IMR-90 (cell line): ENCODE data around the gene TRIM26. TPM values are rescaled to one million over a fixed set of nuclear protein-coding genes. Genes with fewer than 3 reads are reported as not detected.

Experiments used
- ATAC-seq: fragments of 200-7000 bp; cut with Tn5 transposase; 2 replicates; pipeline ENCODE4 v1.9.1; 2020; ENCODE audit warnings: low read depth, mild to moderate bottlenecking, moderate library complexity
- BruUV-seq: library from RNA; stranded (reverse); fragments of 400-500 nt; replicated peaks from 2 replicates; lab custom pipeline; 2021; lab: Mats Ljungman, UMichigan
- CTCF ChIA-PET: fragments of 300-600 bp; formaldehyde crosslinking; extraction: SDS; loops from one replicate; lab custom pipeline; 2021; ENCODE audit warnings: antibody characterized with exemption; lab: Yijun Ruan, JAX
- POLR2A ChIA-PET: fragments of 300-600 bp; sonication (Branson Sonifier 250); formaldehyde crosslinking; loops from one replicate; lab custom pipeline; 2022; ENCODE audit warnings: antibody characterized with exemption; ENCODE audit not compliant: unreplicated experiment; lab: Charles Lee
- DNase-seq: peaks from one replicate; pipeline ENCODE4 v3.0.0; 2013
- H2AFZ ChIP-seq: replicated peaks from 2 replicates; pipeline ENCODE3; 2013; ENCODE audit warnings: low read length, mild to moderate bottlenecking; ENCODE audit not compliant: poor library complexity
- H2AK5ac ChIP-seq: 2 replicates; pipeline ENCODE4 v1.6.1; 2013; ENCODE audit warnings: low read depth, low read length, inconsistent platforms
- H2AK9ac ChIP-seq: replicated peaks from 2 replicates; pipeline ENCODE3; 2013; ENCODE audit warnings: mild to moderate bottlenecking, low read depth, low read length, moderate library complexity; ENCODE audit not compliant: poor library complexity
- H2BK120ac ChIP-seq: 2 replicates; pipeline ENCODE4 v1.6.1; 2013; ENCODE audit warnings: low read depth, low read length, inconsistent platforms
- H2BK15ac ChIP-seq: 3 replicates; pipeline ENCODE4 v1.6.1; 2013; ENCODE audit warnings: low read depth, low read length, inconsistent platforms
- H2BK20ac ChIP-seq: 2 replicates; pipeline ENCODE4 v1.6.1; 2013; ENCODE audit warnings: low read depth, mild to moderate bottlenecking, inconsistent platforms, low read length, moderate library complexity
- H2BK5ac ChIP-seq: 2 replicates; pipeline ENCODE4 v1.6.1; 2013; ENCODE audit warnings: mild to moderate bottlenecking, low read depth, low read length, inconsistent platforms; ENCODE audit not compliant: poor library complexity, severe bottlenecking
- H3K14ac ChIP-seq: replicated peaks from 2 replicates; pipeline ENCODE4 v1.6.1; 2013; ENCODE audit warnings: low read depth, low read length, inconsistent platforms
- H3K18ac ChIP-seq: 2 replicates; pipeline ENCODE4 v1.6.1; 2013; ENCODE audit warnings: low read depth, low read length, control low read depth
- H3K23ac ChIP-seq: 2 replicates; pipeline ENCODE4 v1.6.1; 2013; ENCODE audit warnings: low read depth, low read length, inconsistent platforms
- H3K27ac ChIP-seq: 2 replicates; pipeline ENCODE4 v1.5.1; 2013; ENCODE audit warnings: mild to moderate bottlenecking, control low read depth, low read length; ENCODE audit not compliant: insufficient read depth
- H3K27me3 ChIP-seq: 2 replicates; pipeline ENCODE4 v1.6.1; 2013; ENCODE audit warnings: low read length; ENCODE audit not compliant: control insufficient read depth, insufficient read depth
- H3K36me3 ChIP-seq: 2 replicates; pipeline ENCODE4 v1.6.1; 2013; ENCODE audit warnings: low read length, mixed read lengths; ENCODE audit not compliant: control insufficient read depth, insufficient read depth
- H3K4ac ChIP-seq: 2 replicates; pipeline ENCODE4 v1.6.1; 2013; ENCODE audit warnings: low read depth, low read length, inconsistent platforms
- H3K4me1 ChIP-seq: 2 replicates; pipeline ENCODE4 v1.6.1; 2013; ENCODE audit warnings: low read length, mixed read lengths; ENCODE audit not compliant: control insufficient read depth, insufficient read depth
- H3K4me2 ChIP-seq: 2 replicates; pipeline ENCODE4 v1.6.1; 2013; ENCODE audit warnings: low read depth, mild to moderate bottlenecking, control low read depth, low read length, moderate library complexity
- H3K4me3 ChIP-seq: 2 replicates; pipeline ENCODE4 v1.5.1; 2013; ENCODE audit warnings: low read depth, mild to moderate bottlenecking, control low read depth, low read length, moderate library complexity; ENCODE audit not compliant: insufficient read depth
- H3K56ac ChIP-seq: 2 replicates; pipeline ENCODE4 v1.6.1; 2013; ENCODE audit warnings: low read length, inconsistent platforms; ENCODE audit not compliant: insufficient read depth; ENCODE audit errors: extremely low read depth
- H3K79me1 ChIP-seq, 2 experiments: 2 replicates each; pipeline ENCODE4 v1.6.1; 2013; ENCODE audit warnings: low read length in 2 of 2, inconsistent platforms in 1 of 2, low read depth in 1 of 2
- H3K9ac ChIP-seq: 2 replicates; pipeline ENCODE4 v1.6.1; 2013; ENCODE audit warnings: low read depth, low read length, control low read depth
- H3K9me1 ChIP-seq: 2 replicates; pipeline ENCODE4 v1.6.1; 2013; ENCODE audit warnings: low read length, inconsistent platforms; ENCODE audit not compliant: insufficient read depth
- H3K9me3 ChIP-seq: 2 replicates; pipeline ENCODE4 v1.6.1; 2013; ENCODE audit warnings: low read length; ENCODE audit not compliant: control insufficient read depth, insufficient read depth
- H4K20me1 ChIP-seq: 2 replicates; pipeline ENCODE4 v1.6.1; 2013; ENCODE audit warnings: low read length, inconsistent platforms; ENCODE audit not compliant: insufficient read depth
- H4K5ac ChIP-seq: 2 replicates; pipeline ENCODE4 v1.6.1; 2013; ENCODE audit warnings: mild to moderate bottlenecking, low read depth, low read length, control low read depth
- H4K8ac ChIP-seq, 2 experiments: 2 replicates each; pipeline ENCODE4 v1.6.1; 2013; ENCODE audit warnings: low read depth in 2 of 2, low read length in 2 of 2, control low read depth in 1 of 2, inconsistent platforms in 1 of 2
- H4K91ac ChIP-seq: 2 replicates; pipeline ENCODE4 v1.6.1; 2013; ENCODE audit warnings: low read depth, low read length, inconsistent platforms; ENCODE audit not compliant: insufficient read depth
- CEBPB ChIP-seq: IDR thresholded peaks from 2 replicates; pipeline ENCODE4 v1.6.1; 2012; ENCODE audit warnings: low read depth, low read length, improper control_type of control experiment
- ELK1 ChIP-seq: fragments of 150-350 bp; IDR thresholded peaks from 2 replicates; pipeline ENCODE4 v1.6.1; 2016; ENCODE audit warnings: low read depth, mild to moderate bottlenecking, low read length, moderate library complexity, borderline replicate concordance
- FOS ChIP-seq: fragments of 150-350 bp; IDR thresholded peaks from 2 replicates; pipeline ENCODE4 v1.6.1; 2016; ENCODE audit warnings: low read depth, low read length
- NFE2L2 ChIP-seq: fragments of 150-350 bp; IDR thresholded peaks from 2 replicates; pipeline ENCODE4 v1.6.1; 2016; ENCODE audit warnings: low read depth, mild to moderate bottlenecking, low read length
- RAD21 ChIP-seq: IDR thresholded peaks from 2 replicates; pipeline ENCODE4 v1.6.1; 2012; ENCODE audit warnings: low read length, improper control_type of control experiment
- RCOR1 ChIP-seq: IDR thresholded peaks from 2 replicates; pipeline ENCODE4 v1.6.1; 2012; ENCODE audit warnings: mild to moderate bottlenecking, low read length, improper control_type of control experiment; ENCODE audit not compliant: insufficient replicate concordance
- RFX5 ChIP-seq: IDR thresholded peaks from 2 replicates; pipeline ENCODE4 v1.8.0; 2012; ENCODE audit warnings: low read depth, mild to moderate bottlenecking, low read length, moderate library complexity
- USF2 ChIP-seq: fragments of 150-350 bp; IDR thresholded peaks from 2 replicates; pipeline ENCODE4 v1.6.1; 2017; ENCODE audit warnings: mild to moderate bottlenecking, antibody characterized with exemption, low read length, low read depth
- WGBS, 2 experiments: methylation state at CpG; one replicate each; pipeline versions ENCODE4 v1.1.5 to v1.1.7; 2013; ENCODE audit warnings: missing lambda C conversion rate in 2 of 2; ENCODE audit not compliant: insufficient read length in 1 of 2; ENCODE audit errors: extremely low coverage in 2 of 2; 5-methylcytosine and 5-hydroxymethylcytosine counted together
- dilution Hi-C: fragments of 300-500 bp; cut with HindIII; formaldehyde crosslinking; loops from one replicate; pipeline ENCODE4 v1.14.3; 2018; ENCODE audit warnings: low sequenced_read_pairs; ENCODE audit not compliant: unreplicated experiment
- in situ Hi-C: fragments of 300-500 bp; cut with MboI; formaldehyde crosslinking; loops from 3 replicates; pipeline ENCODE4 v1.14.3; 2019; ENCODE audit warnings: low sequenced_read_pairs, inconsistent platforms, mixed read lengths
- intact Hi-C: fragments of 100-400 bp; cut with micrococcal nuclease; formaldehyde crosslinking; loops from 2 replicates; pipeline ENCODE4 v1.10.0; 2022
- polyA plus RNA-seq, 3 experiments: library from polyadenylated mRNA; depleted of rRNA; stranded (reverse); fragments of >200 nt; gene quantifications; 2 replicates each; pipeline ENCODE4 v1.2.3, GENCODE V29; 2012; ENCODE audit warnings: low replicate concordance in 1 of 3
- total RNA-seq: library from RNA; depleted of rRNA; stranded (reverse); fragments of >200 nt; gene quantifications from 2 replicates; pipeline ENCODE4 v1.2.3, GENCODE V29; 2012
- TF ChIP-seq, protein P1 (sequence below): conservative IDR thresholded peaks from 2 replicates; pipeline ENCODE4 v1.5.1; 2012; ENCODE audit warnings: mild to moderate bottlenecking, low read depth, low read length, improper control_type of control experiment

The TRIM26 gene
- total and polyA plus RNA-seq, 2 of the 4 experiments (the other 2 are of a cell fraction), result 22.6 to 23.8 TPM

- TF ChIP-seq NFE2L2, result no peak
Observed at GRCh38 chr6:30171677-30172471, 41.3 kb downstream of the TRIM26 start (continued).

DNA sequence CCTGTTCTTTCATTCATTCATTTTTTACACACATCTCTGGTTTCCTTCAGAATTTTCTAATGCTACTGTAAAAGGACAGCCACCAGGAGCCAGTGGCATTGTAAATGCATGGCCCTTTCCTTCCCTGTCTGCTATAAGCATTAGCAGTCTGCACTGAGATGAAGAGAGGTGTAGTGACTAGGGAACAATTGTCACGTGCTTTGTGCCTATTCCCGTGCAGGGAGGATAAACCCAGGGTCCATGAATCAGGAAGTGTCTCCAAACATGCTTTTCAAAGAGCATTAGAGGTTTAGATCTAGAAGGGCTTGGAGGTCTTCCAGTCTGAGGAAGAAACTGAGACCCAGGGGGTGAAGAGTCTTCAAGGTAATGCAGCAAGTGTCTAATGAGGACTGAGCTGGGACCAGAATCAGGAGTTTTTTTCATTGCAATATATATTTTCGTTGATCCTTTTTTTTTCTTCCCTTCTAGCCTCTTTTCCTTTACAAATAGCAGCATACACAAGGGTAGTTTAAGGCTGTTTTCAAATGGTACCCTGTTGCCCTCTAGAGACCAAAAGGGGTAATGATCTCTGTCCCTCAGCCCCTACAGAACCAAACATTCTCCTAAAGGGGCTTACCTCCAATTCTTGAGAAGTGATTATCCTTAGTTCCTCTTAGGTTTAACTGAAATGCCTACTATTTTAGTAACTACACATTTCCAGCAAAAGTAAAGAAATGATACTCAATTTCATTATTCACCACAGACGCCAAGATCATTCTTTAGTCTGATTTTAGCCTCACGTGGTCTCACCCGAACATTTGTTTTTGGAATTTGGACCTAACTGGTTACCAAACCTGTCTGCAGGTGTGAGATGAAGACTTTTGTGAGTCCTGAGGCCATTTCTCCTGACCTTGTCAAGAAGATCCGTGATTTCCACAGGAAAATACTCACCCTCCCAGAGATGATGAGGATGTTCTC lies 43.3 kb downstream of the TRIM26 start:
- Histone ChIP-seq H3K56ac (no peak overlapping the region), H2BK15ac (no peak overlapping the region), H3K4ac (no peak overlapping the region), H3K9me1 (no peaks in the 10 kb centered on the region), H2BK5ac (no peak overlapping the region), H3K9ac (no peak overlapping the region), H4K20me1 (no peaks in the 10 kb centered on the region), H3K14ac (no peak overlapping the region), H3K36me3 (no peaks in the 10 kb centered on the region), H2BK120ac (no peak overlapping the region), H2AFZ (no peak overlapping the region), H3K9me3 (no peaks in the 10 kb centered on the region), H2BK20ac (no peak overlapping the region), H3K27ac (no peak overlapping the region), H4K8ac (no peak overlapping the region), H4K5ac (no peak overlapping the region), H3K4me2 (no peak overlapping the region), H3K27me3 (peaks cover 55% of the 10 kb centered on the region), H2AK5ac (no peak overlapping the region), H3K4me1 (no peaks in the 10 kb centered on the region), H3K79me1 (no peaks in the 10 kb centered on the region), H3K4me3 (no peak overlapping the region), H4K91ac (no peak overlapping the region), H3K18ac (no peak overlapping the region), H3K23ac (no peak overlapping the region), H2AK9ac (no peak overlapping the region)
- dilution Hi-C loops (no loop called here), in situ Hi-C loops (no loop called here), intact Hi-C loops (loop anchor here (1.0 kb wide), 2 partner anchors 67 to 322 kb away; no protein-coding TSS in a partner anchor)
- no TSS peak for BruUV-seq
- ATAC-seq, result peak; percentile 96
- ChIA-PET POLR2A (no interaction called here), CTCF (no interaction called here)
- 0% methylated on average over 2 of the region's 7 CpGs; no CpG with 5 or more reads in 1 of the 2 experiments for WGBS, 2 experiments
- DNase-seq, result peak; percentile 49
- no peak for TF ChIP-seq RCOR1
- TF ChIP-seq RFX5, result no peak
- TF ChIP-seq CEBPB, result no peak
- no peak for TF ChIP-seq ELK1
- TF ChIP-seq FOS, result no peak
- TF ChIP-seq, protein P1, sequence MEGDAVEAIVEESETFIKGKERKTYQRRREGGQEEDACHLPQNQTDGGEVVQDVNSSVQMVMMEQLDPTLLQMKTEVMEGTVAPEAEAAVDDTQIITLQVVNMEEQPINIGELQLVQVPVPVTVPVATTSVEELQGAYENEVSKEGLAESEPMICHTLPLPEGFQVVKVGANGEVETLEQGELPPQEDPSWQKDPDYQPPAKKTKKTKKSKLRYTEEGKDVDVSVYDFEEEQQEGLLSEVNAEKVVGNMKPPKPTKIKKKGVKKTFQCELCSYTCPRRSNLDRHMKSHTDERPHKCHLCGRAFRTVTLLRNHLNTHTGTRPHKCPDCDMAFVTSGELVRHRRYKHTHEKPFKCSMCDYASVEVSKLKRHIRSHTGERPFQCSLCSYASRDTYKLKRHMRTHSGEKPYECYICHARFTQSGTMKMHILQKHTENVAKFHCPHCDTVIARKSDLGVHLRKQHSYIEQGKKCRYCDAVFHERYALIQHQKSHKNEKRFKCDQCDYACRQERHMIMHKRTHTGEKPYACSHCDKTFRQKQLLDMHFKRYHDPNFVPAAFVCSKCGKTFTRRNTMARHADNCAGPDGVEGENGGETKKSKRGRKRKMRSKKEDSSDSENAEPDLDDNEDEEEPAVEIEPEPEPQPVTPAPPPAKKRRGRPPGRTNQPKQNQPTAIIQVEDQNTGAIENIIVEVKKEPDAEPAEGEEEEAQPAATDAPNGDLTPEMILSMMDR, result peak; percentile 76
- TF ChIP-seq RAD21, result peak; percentile 71
- TF ChIP-seq USF2, result no peak
